Measurements from ENCODE around the gene CIT. TPM values are rescaled to one million over a fixed set of nuclear protein-coding genes. Genes with fewer than 3 reads are reported as not detected.

The CIT gene
- total RNA-seq, 1 experiment from 2014 or later: 67.9 TPM

GRCh38 chr12:119678459-119678858 lies 198.7 kb downstream of the CIT start:
- Histone ChIP-seq H3K27me3 (ENCODE audit: control insufficient read depth, insufficient read depth, low read length) (no peaks in the 10 kb centered on the region), H3K9me3 (ENCODE audit: control insufficient read depth, insufficient read depth, low read depth, low read length) (no peaks in the 10 kb centered on the region), H3K27ac (ENCODE audit: low read length) (no peak overlapping the region), H3K4me3 (ENCODE audit: low read depth in 2 of 2, low read length in 2 of 2) (no peak overlapping the region), H3K4me1 (ENCODE audit: control insufficient read depth, insufficient read depth, low read length) (peaks cover 15% of the 10 kb centered on the region), H3K36me3 (ENCODE audit: control insufficient read depth, insufficient read depth, low read length) (peaks cover 32% of the 10 kb centered on the region)
- ChIA-PET POLR2A (no interaction called here), CTCF (no interaction called here)
- TF ChIP-seq SIN3A (IDR thresholded peaks at IDR 0.05; ENCODE audit: borderline replicate concordance, insufficient read depth, low read depth, low read length) (no peak), REST (IDR thresholded peaks at IDR 0.05; ENCODE audit: insufficient read depth in 1 of 2, low read depth in 2 of 2, low read length in 1 of 2) (no peak), POLR2AphosphoS5 (IDR thresholded peaks at IDR 0.05; ENCODE audit: low read depth, low read length) (no peak), TCF7L2 (IDR thresholded peaks at IDR 0.05; ENCODE audit: low read depth, low read length) (no peak)
- TF ChIP-seq, protein P1, sequence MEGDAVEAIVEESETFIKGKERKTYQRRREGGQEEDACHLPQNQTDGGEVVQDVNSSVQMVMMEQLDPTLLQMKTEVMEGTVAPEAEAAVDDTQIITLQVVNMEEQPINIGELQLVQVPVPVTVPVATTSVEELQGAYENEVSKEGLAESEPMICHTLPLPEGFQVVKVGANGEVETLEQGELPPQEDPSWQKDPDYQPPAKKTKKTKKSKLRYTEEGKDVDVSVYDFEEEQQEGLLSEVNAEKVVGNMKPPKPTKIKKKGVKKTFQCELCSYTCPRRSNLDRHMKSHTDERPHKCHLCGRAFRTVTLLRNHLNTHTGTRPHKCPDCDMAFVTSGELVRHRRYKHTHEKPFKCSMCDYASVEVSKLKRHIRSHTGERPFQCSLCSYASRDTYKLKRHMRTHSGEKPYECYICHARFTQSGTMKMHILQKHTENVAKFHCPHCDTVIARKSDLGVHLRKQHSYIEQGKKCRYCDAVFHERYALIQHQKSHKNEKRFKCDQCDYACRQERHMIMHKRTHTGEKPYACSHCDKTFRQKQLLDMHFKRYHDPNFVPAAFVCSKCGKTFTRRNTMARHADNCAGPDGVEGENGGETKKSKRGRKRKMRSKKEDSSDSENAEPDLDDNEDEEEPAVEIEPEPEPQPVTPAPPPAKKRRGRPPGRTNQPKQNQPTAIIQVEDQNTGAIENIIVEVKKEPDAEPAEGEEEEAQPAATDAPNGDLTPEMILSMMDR (IDR thresholded peaks at IDR 0.05): no peak
- BruUV-seq (replicated peaks): no TSS peak
- in situ Hi-C loops (cut with HindIII; ENCODE audit: low pct_unique_long_range_greater_than_20kb, low sequenced_read_pairs): no loop called here
- no peak for DNase-seq (ENCODE audit: low read depth, low spot score)
- intact Hi-C loops (cut with micrococcal nuclease; ENCODE audit: unreplicated experiment): no loop called here
- ATAC-seq: no peak

GRCh38 chr12:119676573-119676972 lies 200.5 kb downstream of the CIT start:
- POLR2A ChIA-PET: no interaction called here
- ATAC-seq (no peak), DNase-seq (ENCODE audit: low read depth, low spot score) (no peak)
- intact Hi-C loops (cut with micrococcal nuclease; ENCODE audit: unreplicated experiment) (no loop called here), in situ Hi-C loops (cut with HindIII; ENCODE audit: low pct_unique_long_range_greater_than_20kb, low sequenced_read_pairs) (no loop called here)
- Histone ChIP-seq H3K36me3 (ENCODE audit: control insufficient read depth, insufficient read depth, low read length) (peaks cover 49% of the 10 kb centered on the region), H3K9me3 (ENCODE audit: control insufficient read depth, insufficient read depth, low read depth, low read length) (no peaks in the 10 kb centered on the region), H3K27me3 (ENCODE audit: control insufficient read depth, insufficient read depth, low read length) (no peaks in the 10 kb centered on the region), H3K4me1 (ENCODE audit: control insufficient read depth, insufficient read depth, low read length) (peaks cover 12% of the 10 kb centered on the region), H3K4me3 (ENCODE audit: low read depth in 2 of 2, low read length in 2 of 2) (no peak overlapping the region), H3K27ac (ENCODE audit: low read length) (no peak overlapping the region)
- no TSS peak for BruUV-seq (replicated peaks)
- TF ChIP-seq, protein P1 (IDR thresholded peaks at IDR 0.05): no peak
- TF ChIP-seq TCF7L2 (IDR thresholded peaks at IDR 0.05; ENCODE audit: low read depth, low read length): no peak
- TF ChIP-seq REST (IDR thresholded peaks at IDR 0.05; ENCODE audit: insufficient read depth in 1 of 2, low read depth in 2 of 2, low read length in 1 of 2): no peak
- TF ChIP-seq SIN3A (IDR thresholded peaks at IDR 0.05; ENCODE audit: borderline replicate concordance, insufficient read depth, low read depth, low read length): no peak
- no peak for TF ChIP-seq POLR2AphosphoS5 (IDR thresholded peaks at IDR 0.05; ENCODE audit: low read depth, low read length)
- CTCF ChIA-PET: no interaction called here
